H1 (cell line): ENCODE results near the gene YAP1. TPM values are rescaled to one million over a fixed set of nuclear protein-coding genes. Genes with fewer than 3 reads are reported as not detected.
"Not testable (repeated sequence)": the region's sequence is repeated elsewhere in the genome, so short reads cannot be mapped to it uniquely, and the experiment has no call there.

Experiments
- CTCF ChIA-PET: fragments of 300-600 bp; sonication (Branson Sonifier 250); formaldehyde crosslinking; loops from one replicate; lab custom pipeline; 2021; ENCODE audit not compliant: partially characterized antibody; lab: Charles Lee
- POLR2A ChIA-PET: fragments of 300-600 bp; sonication (Branson Sonifier 250); formaldehyde crosslinking; loops from one replicate; lab custom pipeline; 2021; ENCODE audit warnings: inconsistent platforms; ENCODE audit not compliant: partially characterized antibody; lab: Charles Lee
- DNase-seq, 2 experiments: peaks; one replicate each; pipeline versions ENCODE4 v3.0.0 to v3.0.0-alpha.2; 2010 to 2022; ENCODE audit warnings: low spot score in 2 of 2, low read depth in 1 of 2, mixed read lengths in 1 of 2
- FAIRE-seq: peaks from 2 replicates; lab custom pipeline; 2011; peaks lifted over from hg19 to GRCh38; lab: Jason Lieb, UNC
- H2AFZ ChIP-seq: 2 replicates; pipeline ENCODE4 v1.8.1; 2012; ENCODE audit warnings: low read length, inconsistent platforms
- H2AK5ac ChIP-seq: 2 replicates; pipeline ENCODE4 v1.6.1; 2013; ENCODE audit warnings: low read depth, low read length
- H2BK120ac ChIP-seq: replicated peaks from 2 replicates; pipeline ENCODE3; 2013; ENCODE audit warnings: low read depth, low read length, inconsistent platforms
- H2BK12ac ChIP-seq: 2 replicates; pipeline ENCODE4 v1.6.1; 2013; ENCODE audit warnings: low read depth, low read length
- H2BK15ac ChIP-seq: 2 replicates; pipeline ENCODE4 v1.6.1; 2013; ENCODE audit warnings: low read length
- H2BK20ac ChIP-seq: 2 replicates; pipeline ENCODE4 v1.6.1; 2013; ENCODE audit warnings: low read length
- H2BK5ac ChIP-seq: 2 replicates; pipeline ENCODE4 v1.6.1; 2013; ENCODE audit warnings: low read depth, low read length
- H3K14ac ChIP-seq: 2 replicates; pipeline ENCODE4 v1.6.1; 2013; ENCODE audit warnings: inconsistent platforms; ENCODE audit not compliant: insufficient read length
- H3K18ac ChIP-seq: 2 replicates; pipeline ENCODE4 v1.6.1; 2013; ENCODE audit warnings: low read length; ENCODE audit errors: extremely low read depth
- H3K23ac ChIP-seq: 2 replicates; pipeline ENCODE4 v1.6.1; 2013; ENCODE audit warnings: inconsistent platforms; ENCODE audit not compliant: insufficient read length
- H3K23me2 ChIP-seq: 2 replicates; pipeline ENCODE4 v1.6.1; 2013; ENCODE audit warnings: low read depth, low read length
- H3K27ac ChIP-seq: 2 replicates; pipeline ENCODE4 v1.6.1; 2011; ENCODE audit warnings: low read depth, low read length, inconsistent platforms
- H3K27me3 ChIP-seq, 4 experiments: replicated peaks in 1 of 4; 1 replicate in 1 of 4; 2 replicates in 3 of 4; pipeline versions ENCODE4 v1.6.1 to v1.8.1; 2011 to 2013; ENCODE audit warnings: low read length in 3 of 4, mild to moderate bottlenecking in 3 of 4, inconsistent platforms in 2 of 4, mixed read lengths in 2 of 4, moderate library complexity in 1 of 4; ENCODE audit not compliant: control insufficient read depth in 3 of 4, insufficient read depth in 3 of 4; ENCODE audit errors: extremely low read depth in 1 of 4
- H3K36me3 ChIP-seq, 4 experiments: 2 replicates each; pipeline versions ENCODE4 v1.6.1 to v1.8.1; 2011 to 2013; ENCODE audit warnings: mild to moderate bottlenecking in 4 of 4, low read length in 3 of 4, moderate library complexity in 2 of 4, control low read depth in 1 of 4, inconsistent platforms in 1 of 4; ENCODE audit not compliant: insufficient read depth in 4 of 4, control insufficient read depth in 2 of 4
- H3K4ac ChIP-seq: replicated peaks from 2 replicates; pipeline ENCODE3; 2013; ENCODE audit warnings: low read length, low read depth, mixed read lengths, inconsistent platforms; ENCODE audit not compliant: insufficient read length
- H3K4me1 ChIP-seq, 4 experiments: replicated peaks in 1 of 4; 1 replicate in 1 of 4; 2 replicates in 3 of 4; pipeline versions ENCODE4 v1.6.1 to v1.8.1; 2011 to 2013; ENCODE audit warnings: low read length in 3 of 4, inconsistent platforms in 2 of 4, mixed read lengths in 1 of 4; ENCODE audit not compliant: insufficient read depth in 4 of 4, control insufficient read depth in 3 of 4
- H3K4me2 ChIP-seq, 2 experiments: 2 replicates each; pipeline versions ENCODE4 v1.6.1 to v1.8.1; 2011 to 2013; ENCODE audit warnings: low read depth in 2 of 2, low read length in 2 of 2, control low read depth in 1 of 2, inconsistent platforms in 1 of 2, mild to moderate bottlenecking in 1 of 2; ENCODE audit not compliant: insufficient read depth in 1 of 2
- H3K4me3 ChIP-seq, 4 experiments: fragments of 200-600, 300-600 bp in 1 of 4; sonication (generic), shearing (Covaris generic), sonication (Bioruptor Twin) in 1 of 4; 2 replicates each; pipeline versions ENCODE4 v1.5.1 to v1.8.1; 2011 to 2016; ENCODE audit warnings: low read length in 4 of 4, low read depth in 3 of 4, control low read depth in 2 of 4, inconsistent platforms in 2 of 4, mild to moderate bottlenecking in 2 of 4, mixed read lengths in 1 of 4, moderate library complexity in 1 of 4; ENCODE audit not compliant: insufficient read depth in 2 of 4; ENCODE audit errors: extremely low read depth in 1 of 4
- H3K56ac ChIP-seq: replicated peaks from 2 replicates; pipeline ENCODE3; 2013; ENCODE audit warnings: low read depth, mild to moderate bottlenecking, mixed read lengths, low read length, inconsistent platforms; ENCODE audit not compliant: insufficient read length
- H3K79me1 ChIP-seq: 2 replicates; pipeline ENCODE4 v1.6.1; 2013; ENCODE audit warnings: low read depth, low read length, control low read depth
- H3K79me2 ChIP-seq, 2 experiments: 2 replicates each; pipeline versions ENCODE4 v1.6.1 to v1.8.1; 2012 to 2013; ENCODE audit warnings: low read length in 2 of 2, mild to moderate bottlenecking in 2 of 2, inconsistent platforms in 1 of 2; ENCODE audit not compliant: insufficient read depth in 2 of 2, control insufficient read depth in 1 of 2
- H3K9ac ChIP-seq, 4 experiments: replicated peaks in 1 of 4; 1 replicate in 1 of 4; 2 replicates in 3 of 4; pipeline versions ENCODE4 v1.6.1 to v1.8.1; 2011 to 2013; ENCODE audit warnings: low read depth in 3 of 4, low read length in 3 of 4, control low read depth in 2 of 4, mild to moderate bottlenecking in 2 of 4, moderate library complexity in 2 of 4, inconsistent platforms in 1 of 4; ENCODE audit errors: extremely low read depth in 1 of 4
- H3K9me3 ChIP-seq, 2 experiments: 2 replicates each; pipeline versions ENCODE4 v1.6.1 to v1.8.1; 2012 to 2013; ENCODE audit warnings: mild to moderate bottlenecking in 2 of 2, moderate library complexity in 2 of 2, control low read depth in 1 of 2, inconsistent platforms in 1 of 2, low read depth in 1 of 2, low read length in 1 of 2, mixed read lengths in 1 of 2; ENCODE audit not compliant: insufficient read depth in 2 of 2
- H4K20me1 ChIP-seq, 2 experiments: replicated peaks in 1 of 2; 2 replicates each; pipeline versions ENCODE3 to v1.8.1; 2011 to 2013; ENCODE audit warnings: inconsistent platforms in 2 of 2, low read length in 2 of 2, mild to moderate bottlenecking in 1 of 2; ENCODE audit not compliant: insufficient read depth in 2 of 2, control insufficient read depth in 1 of 2
- H4K5ac ChIP-seq: 2 replicates; pipeline ENCODE4 v1.6.1; 2013; ENCODE audit warnings: low read length, low read depth, mixed read lengths, inconsistent platforms; ENCODE audit not compliant: insufficient read length
- H4K8ac ChIP-seq: 2 replicates; pipeline ENCODE4 v1.8.0; 2013; ENCODE audit warnings: mild to moderate bottlenecking, moderate library complexity, low read length, inconsistent platforms; ENCODE audit not compliant: insufficient read depth; ENCODE audit errors: extremely low read depth
- H4K91ac ChIP-seq: replicated peaks from 2 replicates; pipeline ENCODE3; 2013; ENCODE audit warnings: low read length, mixed read lengths, inconsistent platforms; ENCODE audit not compliant: insufficient read length
- CEBPB ChIP-seq: IDR thresholded peaks from 2 replicates; pipeline ENCODE4 v1.6.1; 2012; ENCODE audit warnings: low read depth, low read length
- WGBS, 2 experiments: shearing (Covaris generic) in 1 of 2; methylation state at CpG; one replicate each; pipeline versions ENCODE4 v1.1.6 to v1.1.7; 2013 to 2015; ENCODE audit warnings: low lambda C conversion rate in 2 of 2, mixed read lengths in 2 of 2, inconsistent platforms in 1 of 2, low coverage in 1 of 2, missing lambda C conversion rate in 1 of 2; ENCODE audit not compliant: insufficient replicate concordance in 2 of 2, insufficient coverage in 1 of 2, insufficient read length in 1 of 2; ENCODE audit errors: extremely low coverage in 1 of 2, missing lambda C conversion rate in 1 of 2; 5-methylcytosine and 5-hydroxymethylcytosine counted together
- polyA plus RNA-seq, 7 experiments: library from polyadenylated mRNA; depleted of rRNA in 3 of 7; stranded (reverse) in 5 of 7; unstranded in 2 of 7; fragments of >200 nt in 5 of 7; fragments of 200-250 nt in 2 of 7; gene quantifications; 1 replicate in 5 of 7; 2 replicates in 1 of 7; 4 replicates in 1 of 7; pipeline versions ENCODE4 v1.2.1 to v1.2.3, GENCODE V29; 2011 to 2013; ENCODE audit warnings: missing spikeins in 2 of 7, mixed read lengths in 2 of 7
- total RNA-seq: library from RNA; stranded (reverse); fragmentation: NEBNext Ultra II Directional; extraction: Animal tissue kit (Norgen Biotek cat#: 25700); gene quantifications from 2 replicates; pipeline ENCODE4 v1.2.1, GENCODE V29; 2021

YAP1 gene
- total and polyA plus RNA-seq, 2 of the 8 experiments (the other 6 are each of a cell fraction or from before 2014, with no cell fraction given): 62.0 to 108 TPM

GRCh38 chr11:102200325-102200724, 90.1 kb downstream of the YAP1 start:
- H3K79me1 ChIP-seq, DNase-seq, H4K8ac ChIP-seq, H4K20me1 ChIP-seq, H4K91ac ChIP-seq, H3K27me3 ChIP-seq, H3K9ac ChIP-seq, H3K27ac ChIP-seq, FAIRE-seq, H3K4ac ChIP-seq, H2BK120ac ChIP-seq, H3K23ac ChIP-seq, H2AFZ ChIP-seq, H3K9me3 ChIP-seq, H3K56ac ChIP-seq, H4K5ac ChIP-seq, H3K18ac ChIP-seq, H3K4me3 ChIP-seq, H3K36me3 ChIP-seq, H2BK20ac ChIP-seq, H2AK5ac ChIP-seq, H3K23me2 ChIP-seq, H2BK12ac ChIP-seq, H2BK15ac ChIP-seq, H3K4me2 ChIP-seq, H2BK5ac ChIP-seq, H3K14ac ChIP-seq: not testable (repeated sequence)
- Histone ChIP-seq H3K4me1 (peaks cover 5 to 32% (median 14%) of the 10 kb centered on the region in 4 experiments; a peak in 5 of 7 replicates), H3K79me2 (peaks cover 0 to 51% of the 10 kb centered on the region in 2 experiments; a peak in 2 of 4 replicates)
- ChIA-PET POLR2A (interaction anchor here (1.0 kb wide), 1 partner anchor 40 kb away, joined by 3 read pairs; no protein-coding TSS in a partner anchor), CTCF (interaction anchor here (1.6 kb wide), 1 partner anchor 110 kb away, joined by 4 read pairs; no protein-coding TSS in a partner anchor)
- peak; percentile 37; the same call in 1 of the 2 replicates for TF ChIP-seq CEBPB
- 79% methylated on average over 5 of the region's 5 CpGs; no CpG with 5 or more reads in 1 of the 2 experiments for WGBS, 2 experiments
